WTC11 (cell line): ENCODE results near the gene RPL11. TPM values are rescaled to one million over a fixed set of nuclear protein-coding genes. Genes with fewer than 3 reads are reported as not detected.

Experiments
- ATAC-seq: fragments of 200-7000 bp; cut with Tn5 transposase; 2 replicates; pipeline ENCODE4 v1.10.0; 2021; ENCODE audit warnings: mild to moderate bottlenecking, moderate library complexity
- CTCF ChIA-PET: fragments of 300-600 bp; sonication (Branson Sonifier 250); formaldehyde crosslinking; loops from one replicate; lab custom pipeline; 2021; ENCODE audit warnings: antibody characterized with exemption; lab: Charles Lee
- POLR2A ChIA-PET: fragments of 350-600 bp; sonication (Branson Sonifier 250); formaldehyde crosslinking; loops from one replicate; lab custom pipeline; 2021; ENCODE audit warnings: antibody characterized with exemption; lab: Charles Lee
- DNase-seq: peaks from one replicate; pipeline ENCODE4 v3.0.0; 2021; ENCODE audit warnings: low spot score
- H3K27ac Mint-ChIP-seq: 2 replicates; pipeline ENCODE4 v1.8.0; 2021; ENCODE audit warnings: mixed read lengths
- H3K27me3 Mint-ChIP-seq: 2 replicates; pipeline ENCODE4 v1.8.0; 2021; ENCODE audit warnings: low read depth, mild to moderate bottlenecking, moderate library complexity, mixed read lengths
- H3K36me3 Mint-ChIP-seq: 2 replicates; pipeline ENCODE4 v1.8.0; 2021; ENCODE audit warnings: mixed read lengths
- H3K4me1 Mint-ChIP-seq: 2 replicates; pipeline ENCODE4 v1.8.0; 2022; ENCODE audit warnings: mixed read lengths
- H3K4me3 Mint-ChIP-seq: 2 replicates; pipeline ENCODE4 v1.8.0; 2021; ENCODE audit warnings: mild to moderate bottlenecking, moderate library complexity, mixed read lengths
- H3K9me3 Mint-ChIP-seq: 2 replicates; pipeline ENCODE4 v1.8.0; 2021; ENCODE audit warnings: mixed read lengths
- CBFB ChIP-seq: sonication (generic); formaldehyde crosslinking; IDR thresholded peaks from 2 replicates; pipeline ENCODE4 v1.8.1; 2022; ENCODE audit warnings: mild to moderate bottlenecking, low read depth, missing genetic modification reagents
- ETV6 ChIP-seq: sonication (generic); formaldehyde crosslinking; IDR thresholded peaks from 2 replicates; pipeline ENCODE4 v1.8.1; 2022; ENCODE audit warnings: mild to moderate bottlenecking, missing genetic modification reagents
- GTF2I ChIP-seq: fragments of 250-450 bp; sonication (Bioruptor Pico); conservative IDR thresholded peaks from 2 replicates; pipeline ENCODE4 v1.4.0; 2021; ENCODE audit warnings: mild to moderate bottlenecking
- SMAD3 ChIP-seq: sonication (generic); formaldehyde crosslinking; IDR thresholded peaks from 2 replicates; pipeline ENCODE4 v1.8.0; 2022; ENCODE audit warnings: missing genetic modification reagents, mild to moderate bottlenecking, borderline replicate concordance
- SP1 ChIP-seq: sonication (generic); formaldehyde crosslinking; conservative IDR thresholded peaks from 2 replicates; pipeline ENCODE4 v1.8.1; 2022; ENCODE audit warnings: missing genetic modification reagents
- ZNF263 ChIP-seq: sonication (generic); formaldehyde crosslinking; IDR thresholded peaks from 2 replicates; pipeline ENCODE4 v1.8.1; 2022; ENCODE audit warnings: low read depth, mild to moderate bottlenecking, moderate library complexity, missing genetic modification reagents
- ZNF416 ChIP-seq: fragments of 250-450 bp; sonication (Bioruptor Pico); IDR thresholded peaks from 2 replicates; pipeline ENCODE4 v1.9.0; 2021; ENCODE audit warnings: mild to moderate bottlenecking, inconsistent platforms
- total RNA-seq: library from RNA; stranded (reverse); gene quantifications from 3 replicates; pipeline ENCODE4 v1.2.3, GENCODE V29; 2021
- TF ChIP-seq, protein P1 (sequence below): sonication (generic); formaldehyde crosslinking; IDR thresholded peaks from 2 replicates; pipeline ENCODE4 v1.8.1; 2023; ENCODE audit warnings: mild to moderate bottlenecking, missing genetic modification reagents
- TF ChIP-seq, protein P2 (sequence below): fragments of 200-600 bp; IDR thresholded peaks from 2 replicates; pipeline ENCODE4 v1.8.0; 2022; ENCODE audit warnings: antibody characterized with exemption
- TF ChIP-seq, protein P3 (sequence below): sonication (generic); formaldehyde crosslinking; IDR thresholded peaks from 2 replicates; pipeline ENCODE4 v1.8.0; 2022; ENCODE audit warnings: missing genetic modification reagents
- TF ChIP-seq, protein P4 (sequence below): sonication (generic); formaldehyde crosslinking; IDR thresholded peaks from 2 replicates; pipeline ENCODE4 v1.8.1; 2023; ENCODE audit warnings: mild to moderate bottlenecking, missing genetic modification reagents, moderate library complexity
- TF ChIP-seq, protein P5 (sequence below): sonication (generic); formaldehyde crosslinking; IDR thresholded peaks from 2 replicates; pipeline ENCODE4 v1.8.0; 2022; ENCODE audit warnings: mild to moderate bottlenecking, missing genetic modification reagents
- TF ChIP-seq, protein P6 (sequence below): sonication (generic); formaldehyde crosslinking; IDR thresholded peaks from 2 replicates; pipeline ENCODE4 v1.8.1; 2022; ENCODE audit warnings: low read depth, mild to moderate bottlenecking, moderate library complexity, missing genetic modification reagents, borderline replicate concordance

Gene RPL11
- total RNA-seq, 1 experiment from 2014 or later, result 1,406 TPM

- Mint-ChIP-seq H3K36me3 (no peaks in the 10 kb centered on the region), H3K9me3 (no peaks in the 10 kb centered on the region), H3K27me3 (no peaks in the 10 kb centered on the region), H3K27ac (no peak overlapping the region), H3K4me3 (no peak overlapping the region), H3K4me1 (peaks cover 3% of the 10 kb centered on the region; the same call in 1 of the 2 replicates)
- ATAC-seq (peak; percentile 56), DNase-seq (peak; percentile 16)
- TF ChIP-seq, protein P1, sequence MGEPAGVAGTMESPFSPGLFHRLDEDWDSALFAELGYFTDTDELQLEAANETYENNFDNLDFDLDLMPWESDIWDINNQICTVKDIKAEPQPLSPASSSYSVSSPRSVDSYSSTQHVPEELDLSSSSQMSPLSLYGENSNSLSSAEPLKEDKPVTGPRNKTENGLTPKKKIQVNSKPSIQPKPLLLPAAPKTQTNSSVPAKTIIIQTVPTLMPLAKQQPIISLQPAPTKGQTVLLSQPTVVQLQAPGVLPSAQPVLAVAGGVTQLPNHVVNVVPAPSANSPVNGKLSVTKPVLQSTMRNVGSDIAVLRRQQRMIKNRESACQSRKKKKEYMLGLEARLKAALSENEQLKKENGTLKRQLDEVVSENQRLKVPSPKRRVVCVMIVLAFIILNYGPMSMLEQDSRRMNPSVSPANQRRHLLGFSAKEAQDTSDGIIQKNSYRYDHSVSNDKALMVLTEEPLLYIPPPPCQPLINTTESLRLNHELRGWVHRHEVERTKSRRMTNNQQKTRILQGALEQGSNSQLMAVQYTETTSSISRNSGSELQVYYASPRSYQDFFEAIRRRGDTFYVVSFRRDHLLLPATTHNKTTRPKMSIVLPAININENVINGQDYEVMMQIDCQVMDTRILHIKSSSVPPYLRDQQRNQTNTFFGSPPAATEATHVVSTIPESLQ (CRISPR knock-in tag), result no peak
- TF ChIP-seq, protein P2, sequence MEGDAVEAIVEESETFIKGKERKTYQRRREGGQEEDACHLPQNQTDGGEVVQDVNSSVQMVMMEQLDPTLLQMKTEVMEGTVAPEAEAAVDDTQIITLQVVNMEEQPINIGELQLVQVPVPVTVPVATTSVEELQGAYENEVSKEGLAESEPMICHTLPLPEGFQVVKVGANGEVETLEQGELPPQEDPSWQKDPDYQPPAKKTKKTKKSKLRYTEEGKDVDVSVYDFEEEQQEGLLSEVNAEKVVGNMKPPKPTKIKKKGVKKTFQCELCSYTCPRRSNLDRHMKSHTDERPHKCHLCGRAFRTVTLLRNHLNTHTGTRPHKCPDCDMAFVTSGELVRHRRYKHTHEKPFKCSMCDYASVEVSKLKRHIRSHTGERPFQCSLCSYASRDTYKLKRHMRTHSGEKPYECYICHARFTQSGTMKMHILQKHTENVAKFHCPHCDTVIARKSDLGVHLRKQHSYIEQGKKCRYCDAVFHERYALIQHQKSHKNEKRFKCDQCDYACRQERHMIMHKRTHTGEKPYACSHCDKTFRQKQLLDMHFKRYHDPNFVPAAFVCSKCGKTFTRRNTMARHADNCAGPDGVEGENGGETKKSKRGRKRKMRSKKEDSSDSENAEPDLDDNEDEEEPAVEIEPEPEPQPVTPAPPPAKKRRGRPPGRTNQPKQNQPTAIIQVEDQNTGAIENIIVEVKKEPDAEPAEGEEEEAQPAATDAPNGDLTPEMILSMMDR, result peak; percentile 62
- CTCF ChIA-PET, result interaction anchor here (0.6 to 3.5 kb wide), 15 partner anchors 8 to 1149 kb away, joined by 3 to 17 read pairs (median 4); partner anchors contain the start of gene E2F2
- POLR2A ChIA-PET, result no interaction called here
Observed at GRCh38 chr1:23664837-23665795, 26.5 kb upstream of the RPL11 start.

DNA sequence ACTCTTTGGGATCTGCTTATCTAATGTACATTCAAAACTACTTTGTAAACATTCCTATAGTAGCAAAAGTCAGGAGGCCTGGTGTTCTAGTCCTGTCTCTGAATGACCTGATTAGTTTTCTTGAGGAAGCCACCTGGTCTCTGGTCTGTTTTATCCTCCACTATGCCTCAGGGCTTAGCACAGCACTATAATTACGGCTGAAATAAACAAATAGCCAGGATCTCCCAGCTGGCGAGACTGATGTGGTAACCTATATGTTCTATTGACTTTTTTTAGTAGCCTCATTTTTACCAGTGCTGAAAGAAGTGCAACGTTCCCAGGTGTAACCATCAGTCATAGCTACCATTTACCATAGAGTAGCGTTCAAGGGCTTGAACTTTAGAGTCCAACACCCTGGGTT is 24.2 kb upstream of the RPL11 start:
- H3K4me3 Mint-ChIP-seq, result no peak overlapping the region
- ChIA-PET POLR2A (no interaction called here), CTCF (interaction anchor here (2.7 kb wide), 1 partner anchor 9 kb away, joined by 8 read pairs; no protein-coding TSS in a partner anchor)
- no peak for DNase-seq
- TF ChIP-seq, protein P3, sequence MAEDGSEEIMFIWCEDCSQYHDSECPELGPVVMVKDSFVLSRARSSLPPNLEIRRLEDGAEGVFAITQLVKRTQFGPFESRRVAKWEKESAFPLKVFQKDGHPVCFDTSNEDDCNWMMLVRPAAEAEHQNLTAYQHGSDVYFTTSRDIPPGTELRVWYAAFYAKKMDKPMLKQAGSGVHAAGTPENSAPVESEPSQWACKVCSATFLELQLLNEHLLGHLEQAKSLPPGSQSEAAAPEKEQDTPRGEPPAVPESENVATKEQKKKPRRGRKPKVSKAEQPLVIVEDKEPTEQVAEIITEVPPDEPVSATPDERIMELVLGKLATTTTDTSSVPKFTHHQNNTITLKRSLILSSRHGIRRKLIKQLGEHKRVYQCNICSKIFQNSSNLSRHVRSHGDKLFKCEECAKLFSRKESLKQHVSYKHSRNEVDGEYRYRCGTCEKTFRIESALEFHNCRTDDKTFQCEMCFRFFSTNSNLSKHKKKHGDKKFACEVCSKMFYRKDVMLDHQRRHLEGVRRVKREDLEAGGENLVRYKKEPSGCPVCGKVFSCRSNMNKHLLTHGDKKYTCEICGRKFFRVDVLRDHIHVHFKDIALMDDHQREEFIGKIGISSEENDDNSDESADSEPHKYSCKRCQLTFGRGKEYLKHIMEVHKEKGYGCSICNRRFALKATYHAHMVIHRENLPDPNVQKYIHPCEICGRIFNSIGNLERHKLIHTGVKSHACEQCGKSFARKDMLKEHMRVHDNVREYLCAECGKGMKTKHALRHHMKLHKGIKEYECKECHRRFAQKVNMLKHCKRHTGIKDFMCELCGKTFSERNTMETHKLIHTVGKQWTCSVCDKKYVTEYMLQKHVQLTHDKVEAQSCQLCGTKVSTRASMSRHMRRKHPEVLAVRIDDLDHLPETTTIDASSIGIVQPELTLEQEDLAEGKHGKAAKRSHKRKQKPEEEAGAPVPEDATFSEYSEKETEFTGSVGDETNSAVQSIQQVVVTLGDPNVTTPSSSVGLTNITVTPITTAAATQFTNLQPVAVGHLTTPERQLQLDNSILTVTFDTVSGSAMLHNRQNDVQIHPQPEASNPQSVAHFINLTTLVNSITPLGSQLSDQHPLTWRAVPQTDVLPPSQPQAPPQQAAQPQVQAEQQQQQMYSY, result no peak
- TF ChIP-seq SP1 (no peak), SMAD3 (CRISPR knock-in tag) (no peak), ZNF263 (no peak), ETV6 (CRISPR knock-in tag) (no peak), ZNF416 (CRISPR knock-in tag) (no peak), CBFB (CRISPR knock-in tag) (no peak), GTF2I (no peak)
- TF ChIP-seq, protein P4, sequence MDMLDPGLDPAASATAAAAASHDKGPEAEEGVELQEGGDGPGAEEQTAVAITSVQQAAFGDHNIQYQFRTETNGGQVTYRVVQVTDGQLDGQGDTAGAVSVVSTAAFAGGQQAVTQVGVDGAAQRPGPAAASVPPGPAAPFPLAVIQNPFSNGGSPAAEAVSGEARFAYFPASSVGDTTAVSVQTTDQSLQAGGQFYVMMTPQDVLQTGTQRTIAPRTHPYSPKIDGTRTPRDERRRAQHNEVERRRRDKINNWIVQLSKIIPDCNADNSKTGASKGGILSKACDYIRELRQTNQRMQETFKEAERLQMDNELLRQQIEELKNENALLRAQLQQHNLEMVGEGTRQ (CRISPR knock-in tag), result no peak
- TF ChIP-seq, protein P5, sequence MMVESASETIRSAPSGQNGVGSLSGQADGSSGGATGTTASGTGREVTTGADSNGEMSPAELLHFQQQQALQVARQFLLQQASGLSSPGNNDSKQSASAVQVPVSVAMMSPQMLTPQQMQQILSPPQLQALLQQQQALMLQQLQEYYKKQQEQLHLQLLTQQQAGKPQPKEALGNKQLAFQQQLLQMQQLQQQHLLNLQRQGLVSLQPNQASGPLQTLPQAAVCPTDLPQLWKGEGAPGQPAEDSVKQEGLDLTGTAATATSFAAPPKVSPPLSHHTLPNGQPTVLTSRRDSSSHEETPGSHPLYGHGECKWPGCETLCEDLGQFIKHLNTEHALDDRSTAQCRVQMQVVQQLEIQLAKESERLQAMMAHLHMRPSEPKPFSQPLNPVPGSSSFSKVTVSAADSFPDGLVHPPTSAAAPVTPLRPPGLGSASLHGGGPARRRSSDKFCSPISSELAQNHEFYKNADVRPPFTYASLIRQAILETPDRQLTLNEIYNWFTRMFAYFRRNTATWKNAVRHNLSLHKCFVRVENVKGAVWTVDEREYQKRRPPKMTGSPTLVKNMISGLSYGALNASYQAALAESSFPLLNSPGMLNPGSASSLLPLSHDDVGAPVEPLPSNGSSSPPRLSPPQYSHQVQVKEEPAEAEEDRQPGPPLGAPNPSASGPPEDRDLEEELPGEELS, result no peak
- TF ChIP-seq, protein P6, sequence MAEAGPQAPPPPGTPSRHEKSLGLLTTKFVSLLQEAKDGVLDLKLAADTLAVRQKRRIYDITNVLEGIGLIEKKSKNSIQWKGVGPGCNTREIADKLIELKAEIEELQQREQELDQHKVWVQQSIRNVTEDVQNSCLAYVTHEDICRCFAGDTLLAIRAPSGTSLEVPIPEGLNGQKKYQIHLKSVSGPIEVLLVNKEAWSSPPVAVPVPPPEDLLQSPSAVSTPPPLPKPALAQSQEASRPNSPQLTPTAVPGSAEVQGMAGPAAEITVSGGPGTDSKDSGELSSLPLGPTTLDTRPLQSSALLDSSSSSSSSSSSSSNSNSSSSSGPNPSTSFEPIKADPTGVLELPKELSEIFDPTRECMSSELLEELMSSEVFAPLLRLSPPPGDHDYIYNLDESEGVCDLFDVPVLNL (CRISPR knock-in tag), result no peak
- no peaks in the 10 kb centered on the region for H3K36me3 Mint-ChIP-seq
- H3K9me3 Mint-ChIP-seq, result no peaks in the 10 kb centered on the region
- H3K27ac Mint-ChIP-seq, result no peak overlapping the region
- ATAC-seq, result no peak
- no peaks in the 10 kb centered on the region; the same call in 1 of the 2 replicates for H3K27me3 Mint-ChIP-seq
- H3K4me1 Mint-ChIP-seq, result peaks cover 3% of the 10 kb centered on the region; the same call in 1 of the 2 replicates
